HuH-7 (cell line): ENCODE measurements around the gene MEGF11.
A peak's percentile ranks its signal among the peaks of the same experiment; 100 is the strongest.

Source experiments
- DNase-seq: peaks from one replicate; pipeline ENCODE4 v3.0.0; 2011; ENCODE audit warnings: low spot score

MEGF11 gene

GRCh38 chr15:65969865-65970816, 283.4 kb downstream of the MEGF11 start:
- DNase-seq, result no peak

GRCh38 chr15:65968511-65968910, 285.0 kb downstream of the MEGF11 start:
- no peak for DNase-seq

GRCh38 chr15:65964792-65965433, 288.6 kb downstream of the MEGF11 start:
- DNase-seq, result no peak

- no peak for DNase-seq
Measured at GRCh38 chr15:65963911-65964482, 289.6 kb downstream of the MEGF11 start.

GRCh38 chr15:65963358-65963757, 290.2 kb downstream of the MEGF11 start:
- no peak for DNase-seq

- DNase-seq, result no peak
Measured at GRCh38 chr15:65962187-65962586, 291.4 kb downstream of the MEGF11 start.

- DNase-seq, result no peak
Measured at GRCh38 chr15:65960586-65960985, 293.0 kb downstream of the MEGF11 start.

GRCh38 chr15:65958835-65959234, 294.7 kb downstream of the MEGF11 start:
- DNase-seq, result no peak

GRCh38 chr15:65957451-65957850, 296.1 kb downstream of the MEGF11 start:
- no peak for DNase-seq

- DNase-seq, result no peak
Measured at GRCh38 chr15:65956899-65957298, 296.7 kb downstream of the MEGF11 start.

- DNase-seq, result no peak
Measured at GRCh38 chr15:65956307-65956706, 297.2 kb downstream of the MEGF11 start.

GRCh38 chr15:65954289-65954741, 299.2 kb downstream of the MEGF11 start:
- DNase-seq, result no peak

GRCh38 chr15:65953622-65954021, 299.9 kb downstream of the MEGF11 start:
- DNase-seq, result no peak

GRCh38 chr15:65952391-65953053, 301.0 kb downstream of the MEGF11 start:
- peak; percentile 72 for DNase-seq

GRCh38 chr15:65951007-65951406, 302.5 kb downstream of the MEGF11 start:
- DNase-seq, result no peak

- DNase-seq, result no peak
Measured at GRCh38 chr15:65949491-65949890, 304.1 kb downstream of the MEGF11 start.

GRCh38 chr15:65949011-65949410, 304.5 kb downstream of the MEGF11 start:
- no peak for DNase-seq

GRCh38 chr15:65948383-65948782, 305.2 kb downstream of the MEGF11 start:
- DNase-seq, result peak; percentile 47

- no peak for DNase-seq
Measured at GRCh38 chr15:65947041-65947440, 306.5 kb downstream of the MEGF11 start.

GRCh38 chr15:65945616-65946015, 307.9 kb downstream of the MEGF11 start:
- peak; percentile 42 for DNase-seq

GRCh38 chr15:65944404-65944803, 309.1 kb downstream of the MEGF11 start:
- no peak for DNase-seq

- no peak for DNase-seq
Measured at GRCh38 chr15:65942436-65942835, 311.1 kb downstream of the MEGF11 start.

GRCh38 chr15:65940618-65940909, 313.0 kb downstream of the MEGF11 start:
- DNase-seq, result no peak
